Activated CD4-positive, alpha-beta T cell treated with anti-CD3 and anti-CD28 coated beads for 24 hours (primary cell): ENCODE measurements around the gene RORC.
"Not testable (repeated sequence)": the region's sequence is repeated elsewhere in the genome, so short reads cannot be mapped to it uniquely, and the experiment has no call there.

Source experiments
- DNase-seq, 2 donors: peaks; one replicate each; pipeline ENCODE4 v3.0.0-alpha.2; 2020; ENCODE audit warnings: low read depth in 2 of 2

RORC gene

DNA sequence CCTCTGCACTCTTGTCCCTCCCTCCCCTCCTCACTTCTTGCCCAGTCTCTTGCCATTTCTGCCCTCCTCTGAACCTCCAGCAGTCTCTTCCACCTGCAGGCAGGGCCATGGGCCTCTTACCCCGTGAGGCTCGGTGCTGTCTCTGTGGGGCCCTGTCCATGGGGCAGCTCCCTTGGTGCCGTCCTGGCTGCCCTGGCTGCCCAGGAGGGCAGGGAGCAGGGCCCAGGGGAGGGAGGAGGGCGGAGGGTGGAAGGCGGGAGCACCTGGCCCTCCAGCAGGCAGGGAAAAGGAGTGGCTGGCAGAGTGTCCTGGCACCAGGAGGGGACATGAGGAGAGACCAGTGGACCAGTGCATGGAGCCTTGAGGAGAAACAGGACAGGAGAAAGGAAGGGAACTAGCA, at the start of gene RORC:
Gene RORC (minus strand): TSS at position 198 of the 400 bp plus-strand sequence. CDS start 38 bp downstream, at position 160.
- no peak for DNase-seq

DNA sequence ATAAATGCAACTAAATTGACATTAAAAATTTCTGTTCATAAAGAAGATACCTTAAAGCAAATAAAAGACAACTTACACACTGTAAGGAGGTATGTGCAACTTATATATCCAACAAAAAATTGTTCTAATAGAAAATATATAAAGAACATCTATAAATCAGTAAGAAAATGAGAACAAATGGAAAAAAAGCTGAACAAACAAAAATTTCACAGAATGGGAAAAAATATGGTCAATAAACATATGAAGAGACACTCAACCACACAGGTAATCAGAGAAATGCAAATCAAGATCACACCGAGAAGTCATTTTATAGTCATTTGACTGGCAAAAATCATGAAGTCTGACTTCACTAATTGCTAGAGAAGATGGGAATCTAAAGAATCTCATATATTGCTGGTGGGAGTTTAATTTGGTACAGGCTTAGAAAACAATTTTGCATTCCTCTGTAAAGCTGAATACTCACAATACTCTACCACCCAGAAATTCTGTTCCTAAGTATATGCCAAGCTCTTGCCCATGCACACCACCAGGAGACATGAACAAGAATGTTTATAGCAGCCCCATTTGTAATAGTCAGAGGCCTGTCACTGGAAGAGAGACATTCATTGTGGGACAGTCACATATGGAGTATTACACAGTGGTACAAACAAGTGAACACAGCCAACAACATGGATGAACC, 44.0 kb upstream of the RORC start:
- DNase-seq: no peak

DNA sequence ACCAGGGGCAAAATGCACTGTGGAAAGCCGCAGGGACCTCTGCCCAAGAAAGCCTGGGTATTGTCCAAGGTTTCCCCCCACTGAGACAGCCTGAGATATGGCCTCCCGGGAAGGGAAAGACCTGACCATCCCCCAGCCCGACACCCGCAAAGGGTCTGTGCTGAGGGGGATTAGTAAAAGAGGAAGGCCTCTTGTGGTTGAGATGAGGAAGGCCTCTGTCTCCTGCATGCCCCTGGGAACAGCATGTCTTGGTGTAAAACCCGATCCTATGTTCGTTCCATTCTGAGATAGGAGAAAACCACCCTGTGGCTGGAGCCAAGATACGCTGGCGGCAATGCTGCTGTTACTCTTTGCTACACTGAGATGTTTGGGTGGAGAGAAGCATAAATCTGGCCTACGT, 41.2 kb upstream of the RORC start:
- not testable (repeated sequence) for DNase-seq

DNA sequence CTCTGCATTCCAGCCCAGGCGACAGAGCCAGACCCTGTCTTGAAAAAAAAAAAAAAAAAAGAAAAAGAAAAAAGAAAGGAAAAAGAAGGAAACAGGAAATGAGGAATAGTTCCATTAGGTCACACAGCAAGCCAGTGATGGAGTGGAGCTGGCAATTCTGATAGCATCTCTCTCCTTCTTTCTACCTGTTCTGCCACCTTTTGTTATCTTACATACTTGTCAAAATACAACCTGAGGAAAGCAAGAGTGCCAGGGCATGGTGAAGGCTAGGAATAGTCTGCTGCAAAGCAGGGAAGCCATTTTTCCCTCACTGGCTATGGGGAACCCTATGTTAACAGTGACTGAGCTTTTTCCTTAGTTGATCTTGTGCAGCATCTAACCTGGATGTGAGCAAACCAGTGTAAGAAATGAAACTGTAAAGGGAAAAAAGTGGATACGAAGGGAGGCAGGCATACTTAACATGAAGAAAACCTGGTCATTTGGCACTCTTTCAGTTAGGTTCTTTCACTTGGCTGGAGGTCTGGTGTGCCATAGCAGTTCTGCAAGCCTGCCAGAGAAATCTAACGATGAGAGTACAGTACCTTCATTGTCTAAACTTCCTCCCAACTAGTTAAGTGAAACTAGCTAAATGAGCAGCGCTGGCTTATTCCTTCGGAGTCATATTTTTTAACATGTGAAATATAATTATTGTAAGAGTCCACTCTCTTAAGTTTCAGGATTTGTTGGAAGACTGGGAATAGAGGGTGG, 39.9 kb upstream of the RORC start:
- DNase-seq: no peak

DNA sequence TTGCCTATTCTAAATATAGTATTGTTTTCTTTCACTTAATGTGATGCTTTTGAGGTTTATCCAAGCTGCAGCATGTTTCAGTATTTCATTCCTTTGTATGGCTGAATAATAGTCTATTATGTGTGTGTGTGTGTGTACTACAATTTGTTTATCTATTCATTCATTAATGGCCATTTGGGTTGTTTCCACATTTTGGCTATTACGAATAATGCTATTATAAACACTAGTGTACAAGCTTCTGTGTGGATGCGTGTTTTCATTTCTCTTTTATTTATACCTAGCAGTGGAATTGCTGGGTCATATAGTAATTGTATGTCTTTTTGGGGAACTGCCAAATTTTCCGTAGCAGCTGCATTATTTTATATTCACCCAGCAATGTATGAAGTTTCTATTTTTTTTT, 36.9 kb upstream of the RORC start:
- no peak for DNase-seq

DNA sequence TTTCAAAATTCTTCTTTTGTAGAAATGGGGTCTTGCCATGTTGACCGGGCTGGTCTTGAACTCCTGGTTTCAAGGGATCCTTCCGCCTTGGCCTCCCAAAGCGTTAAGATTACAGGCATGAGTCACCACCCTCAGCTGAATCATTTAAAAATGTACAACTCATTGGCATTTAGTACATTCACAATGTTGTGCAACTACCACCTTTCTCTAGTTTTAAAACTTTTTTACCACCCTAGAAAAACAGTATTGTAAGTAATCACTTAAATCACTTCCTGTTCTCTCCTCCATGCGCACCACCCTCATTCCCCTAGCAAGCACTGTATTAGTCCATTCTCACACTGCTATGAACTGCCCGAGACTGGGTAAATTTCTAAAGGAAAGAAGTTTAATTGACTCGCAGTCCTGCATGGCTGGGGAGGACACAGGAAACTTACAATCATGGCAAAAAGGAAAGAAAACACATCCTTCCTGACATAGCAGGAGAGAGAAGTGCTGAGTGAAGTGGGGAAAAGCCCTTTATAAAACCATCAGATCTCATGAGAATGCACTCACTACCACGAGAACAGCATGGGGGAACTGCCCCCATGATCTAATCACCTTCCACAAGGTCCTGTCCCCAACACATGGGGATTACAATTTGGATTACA, 36.3 kb upstream of the RORC start:
- no peak for DNase-seq

DNA sequence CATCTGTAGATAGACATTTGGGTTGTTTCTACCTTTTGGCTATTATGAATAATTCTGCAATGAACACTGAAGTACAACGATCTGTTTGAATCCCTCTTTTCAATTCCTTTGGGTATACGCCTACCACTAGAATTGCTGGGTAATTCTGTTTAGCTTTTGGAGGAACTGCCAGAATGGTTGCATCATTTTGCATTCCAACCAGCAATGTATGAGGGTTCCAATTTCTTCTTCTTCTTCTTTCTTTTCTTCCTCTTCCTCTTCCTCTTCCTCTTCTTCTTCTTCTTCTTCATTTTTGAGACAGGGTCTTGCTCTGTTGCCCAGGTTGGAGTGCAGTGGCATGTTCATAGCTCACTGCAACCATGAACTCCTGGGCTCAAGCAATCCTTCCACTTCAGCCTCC, 35.7 kb upstream of the RORC start:
- DNase-seq: no peak

DNA sequence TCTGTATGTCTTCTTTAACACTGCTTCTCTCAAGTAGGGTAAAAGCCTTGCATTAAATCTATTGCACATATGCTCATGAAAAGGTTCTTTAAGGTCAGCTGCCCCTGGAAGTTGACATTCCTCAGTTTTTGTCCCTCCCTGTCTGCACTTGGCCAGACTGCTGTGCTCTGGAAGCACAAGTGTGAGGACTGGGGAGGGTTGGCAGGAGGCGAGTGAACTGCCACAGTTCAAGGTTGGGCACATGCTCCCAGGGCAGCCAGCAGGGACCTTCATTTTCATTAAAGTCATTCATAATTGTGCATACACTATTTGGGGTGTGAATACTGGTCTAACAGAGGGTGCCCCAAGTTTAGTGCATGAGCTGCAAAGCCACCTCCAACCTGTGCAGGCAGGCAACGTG, 32.8 kb upstream of the RORC start:
- DNase-seq: no peak

DNA sequence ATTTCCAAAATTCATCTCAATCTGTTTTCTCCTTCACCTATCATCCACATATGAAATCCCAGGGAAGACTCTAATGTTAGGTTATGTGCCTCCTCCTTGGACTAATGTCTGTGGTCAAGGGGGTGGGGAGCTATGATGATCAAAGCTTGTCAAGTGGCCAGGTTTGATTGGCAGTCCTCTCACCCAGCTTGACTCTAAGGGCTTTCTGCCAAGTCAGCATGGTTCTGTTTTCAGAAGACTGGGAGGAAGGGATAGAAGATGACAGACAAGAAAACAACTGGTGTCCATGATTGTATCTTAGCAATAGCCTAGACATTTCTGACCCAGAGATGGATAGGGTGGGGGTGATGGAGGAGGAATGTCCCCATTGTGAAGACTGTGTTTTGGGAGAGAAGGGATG, 31.0 kb upstream of the RORC start:
- no peak for DNase-seq

DNA sequence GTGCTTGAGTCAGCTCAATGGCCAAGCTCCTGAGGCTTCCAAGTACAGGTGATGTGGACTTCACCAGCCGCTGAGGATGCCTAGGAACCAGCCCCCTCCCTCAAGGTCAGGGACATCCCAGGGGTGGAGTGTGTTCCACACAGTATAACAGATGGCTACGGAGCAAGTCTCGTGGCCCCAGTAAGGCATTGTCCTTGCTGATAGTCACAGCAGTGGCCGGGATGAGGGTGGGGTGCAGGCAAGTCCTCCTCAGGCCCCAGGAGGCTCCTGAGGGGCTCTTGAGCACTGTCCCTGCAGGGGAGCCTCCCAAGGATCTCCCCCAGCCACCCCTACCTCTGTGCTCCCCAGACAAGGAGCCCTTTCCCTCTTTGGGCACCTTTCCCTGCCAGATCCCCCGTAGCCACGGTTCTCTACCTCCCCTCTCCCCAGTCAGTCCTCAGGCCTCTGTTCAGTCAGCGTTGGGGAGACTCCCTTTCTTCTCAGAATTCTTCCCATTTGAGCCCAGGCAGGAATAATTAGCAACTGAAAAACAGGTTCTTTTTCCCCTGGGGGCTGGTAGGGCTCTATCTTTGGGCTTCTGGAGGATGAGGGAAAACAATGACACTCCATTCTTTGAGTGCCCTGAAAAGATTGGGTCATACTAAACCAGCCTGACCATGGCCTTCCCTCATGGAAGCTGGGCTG, 29.0 kb upstream of the RORC start:
- DNase-seq: no peak

DNA sequence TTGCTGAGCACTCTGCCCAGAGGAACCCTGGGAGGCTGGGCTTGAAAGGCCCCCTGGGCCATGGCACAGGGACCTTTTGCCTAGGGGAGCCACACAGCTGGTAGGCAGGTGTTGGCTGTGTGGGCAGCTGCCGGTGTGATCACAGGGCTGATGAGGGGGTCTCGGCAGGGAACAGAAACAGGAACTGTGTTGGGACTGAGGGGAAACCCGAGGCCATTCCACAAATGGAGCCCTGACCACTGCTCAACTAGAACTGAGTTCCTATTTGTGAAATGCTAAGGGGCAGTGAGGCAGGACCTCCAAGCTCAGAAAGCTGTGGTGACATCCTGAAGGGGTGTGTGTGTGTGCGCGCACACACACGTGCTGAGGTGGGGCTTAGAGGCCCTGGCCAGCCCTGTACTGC, 28.3 kb upstream of the RORC start:
- DNase-seq: no peak

DNA sequence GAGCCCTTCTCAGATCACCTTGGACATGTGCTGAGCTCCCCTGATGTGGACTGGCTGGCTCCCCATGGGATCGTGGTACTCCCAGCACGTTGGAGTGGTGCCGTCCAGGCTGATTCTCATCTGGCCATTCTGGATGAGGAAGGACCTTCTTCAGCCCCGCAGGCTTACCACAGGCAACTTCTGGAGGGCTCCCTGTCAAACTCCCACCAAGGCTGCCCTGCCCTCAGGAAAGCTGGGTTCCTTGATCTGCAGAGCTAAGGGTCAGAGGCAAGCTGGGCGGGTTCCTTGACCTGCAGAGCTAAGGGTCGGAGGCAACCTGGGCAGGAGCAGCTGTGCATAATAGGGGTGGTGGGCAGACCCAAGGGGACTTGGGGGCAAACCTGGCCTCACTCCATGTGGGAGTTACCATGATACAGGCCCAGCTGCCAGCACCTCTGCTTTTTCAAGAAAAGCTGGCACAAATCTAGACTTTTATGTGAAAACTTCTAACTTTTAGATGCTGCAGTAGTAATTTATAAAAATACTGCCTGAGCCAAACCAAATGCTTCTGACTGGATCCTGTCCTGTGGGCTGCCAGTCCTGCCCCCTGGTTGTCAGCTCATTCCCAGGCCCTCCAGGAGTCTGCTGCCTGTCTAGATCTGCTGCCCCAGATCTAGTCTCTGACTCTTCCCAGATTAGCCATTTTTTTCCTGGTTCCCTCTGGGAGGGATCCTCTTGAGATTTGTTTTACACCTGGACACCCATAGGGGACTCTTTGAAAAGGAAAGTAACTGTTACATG, 27.5 kb upstream of the RORC start:
- DNase-seq: no peak

DNA sequence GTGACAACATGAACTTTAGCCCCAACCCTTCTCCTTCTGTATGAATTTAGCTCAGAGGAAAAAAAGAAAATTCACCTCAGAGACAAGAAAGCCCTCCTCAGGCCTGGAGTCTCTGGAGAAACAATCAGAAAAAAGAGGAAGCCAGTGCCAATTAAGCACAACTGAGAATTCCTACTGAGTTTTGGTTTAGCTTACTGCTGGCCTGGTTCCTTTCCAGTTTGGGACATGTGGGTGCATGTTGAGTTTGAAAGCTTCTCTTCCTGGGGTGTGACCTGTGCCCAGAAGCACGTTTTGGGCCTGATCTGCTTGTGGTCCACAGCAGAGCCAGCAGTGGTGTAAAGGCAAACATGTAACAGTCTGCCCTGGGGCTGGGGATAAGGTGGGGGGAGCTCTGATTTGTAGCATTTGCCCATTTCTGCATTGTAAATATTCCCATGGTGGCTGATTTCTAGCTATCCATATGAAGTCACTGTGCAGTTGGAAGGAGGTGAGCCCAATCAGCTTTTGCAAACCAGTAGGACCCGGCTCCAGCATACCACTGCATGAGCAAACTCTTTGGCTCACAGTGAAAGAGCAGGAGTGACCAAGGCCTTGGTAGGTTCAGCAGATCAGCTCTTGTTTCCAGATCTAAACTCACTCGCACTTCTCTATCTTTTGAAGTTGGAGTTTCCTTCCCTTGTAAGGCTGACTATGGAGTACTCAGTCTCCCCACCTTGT, 26.6 kb upstream of the RORC start:
- DNase-seq: no peak

DNA sequence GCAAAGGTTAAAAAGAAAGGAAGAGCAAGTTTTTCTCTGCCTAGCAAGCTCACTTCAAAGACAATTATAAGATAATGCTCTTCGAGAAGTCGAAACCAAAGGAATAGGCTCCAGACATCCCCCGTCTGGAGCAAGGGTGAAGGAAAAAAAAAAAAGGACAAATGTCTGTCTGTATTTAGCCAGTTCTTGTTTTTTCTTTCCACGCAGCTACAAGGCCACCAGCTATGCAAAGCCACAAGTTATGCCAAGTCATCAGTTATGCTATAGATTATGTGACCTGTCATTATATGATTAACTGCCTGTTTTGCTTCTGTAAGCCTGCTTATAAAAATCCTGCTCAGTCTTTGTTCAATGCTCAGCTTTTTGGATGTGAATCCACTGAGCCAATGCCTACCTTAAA, 24.3 kb upstream of the RORC start:
- no peak for DNase-seq

DNA sequence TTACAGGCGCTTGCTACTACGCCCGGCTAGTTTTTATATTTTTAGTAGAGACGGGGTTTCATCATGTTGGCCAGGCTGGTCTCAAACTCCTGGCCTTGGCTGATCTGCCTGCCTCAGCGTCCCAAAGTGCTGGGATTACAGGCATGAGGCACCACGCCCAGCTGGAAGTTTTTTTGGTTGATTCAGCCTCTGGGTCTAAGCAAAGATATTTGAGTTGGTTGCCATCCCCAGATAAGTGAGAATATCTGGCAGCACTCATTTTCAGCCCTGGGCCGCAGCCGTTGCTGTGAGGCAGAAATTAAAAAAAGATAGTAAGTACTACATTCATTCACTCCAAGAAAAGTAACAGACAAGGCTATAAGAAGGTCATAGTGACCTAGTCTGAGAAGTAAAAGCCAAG, 23.9 kb upstream of the RORC start:
- not testable (repeated sequence) for DNase-seq

DNA sequence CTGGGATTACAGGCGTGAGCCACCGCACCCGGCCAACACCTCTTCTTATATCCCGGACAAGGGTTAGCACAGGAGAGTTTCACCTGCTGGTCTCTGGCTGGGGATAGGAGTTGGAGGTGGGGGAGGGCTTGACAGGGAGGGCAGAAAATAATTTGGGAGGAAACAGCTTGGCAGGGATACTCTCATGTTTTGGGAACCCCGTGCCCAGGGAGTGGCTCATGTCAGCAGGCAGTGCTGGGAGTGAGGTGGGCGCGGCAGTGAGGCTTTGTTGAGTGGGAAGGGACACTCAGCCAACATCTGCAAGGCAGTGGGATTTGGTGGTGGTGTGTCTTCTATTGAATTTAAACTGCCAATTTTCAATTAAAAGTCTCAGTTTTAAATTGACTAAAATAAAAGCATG, 23.1 kb upstream of the RORC start:
- no peak for DNase-seq

DNA sequence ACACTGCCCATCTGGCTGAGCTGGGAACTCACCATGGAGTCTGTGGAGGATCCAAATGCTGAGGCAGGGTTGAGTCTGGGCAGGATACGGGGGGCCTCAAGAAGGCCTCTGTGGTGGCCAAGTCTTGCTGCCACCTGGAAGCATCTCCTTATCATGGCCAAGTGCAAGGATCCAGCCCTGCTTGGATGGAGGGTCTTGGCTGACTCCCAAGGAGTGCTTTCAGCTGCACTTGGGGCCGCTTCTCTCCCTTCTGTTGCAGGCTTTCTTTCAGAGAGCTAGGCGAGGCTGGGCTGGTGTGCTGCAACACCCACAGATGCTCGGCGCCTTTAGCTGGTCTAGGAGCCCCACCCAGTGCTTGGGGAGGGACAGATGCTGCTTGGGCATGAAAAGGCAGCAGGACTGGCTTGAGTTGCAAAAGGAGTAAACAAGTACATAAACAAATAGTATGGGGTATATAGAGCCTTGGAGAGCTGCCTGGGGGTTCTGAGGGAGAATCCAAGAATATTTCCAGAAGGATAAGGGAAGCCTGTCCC, 21.9 kb upstream of the RORC start, which contains the start of gene THEM5:
Gene THEM5 (minus strand): TSS at position 302 of the 533 bp plus-strand sequence. CDS start 147 bp downstream, at position 155.
- DNase-seq: no peak

DNA sequence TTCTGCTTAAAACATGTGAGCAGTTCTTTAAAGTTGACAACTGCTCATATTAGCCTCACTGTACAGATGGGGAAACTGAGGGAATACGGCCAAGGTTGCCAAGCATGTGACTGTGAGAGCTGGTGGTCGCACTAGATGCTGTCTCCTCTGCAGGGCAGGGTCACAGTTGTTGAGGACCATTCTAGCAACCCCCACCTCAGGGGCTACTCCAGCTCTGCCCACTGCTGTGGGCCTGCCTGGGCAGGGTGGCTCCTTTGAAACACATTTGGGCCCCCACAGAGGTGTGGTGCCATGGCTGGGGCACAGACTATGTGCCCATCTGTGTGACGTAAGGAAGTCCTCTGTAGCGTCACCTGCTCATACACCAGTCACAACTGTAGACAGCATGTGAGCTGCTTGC, 21.1 kb upstream of the RORC start:
- DNase-seq: no peak

DNA sequence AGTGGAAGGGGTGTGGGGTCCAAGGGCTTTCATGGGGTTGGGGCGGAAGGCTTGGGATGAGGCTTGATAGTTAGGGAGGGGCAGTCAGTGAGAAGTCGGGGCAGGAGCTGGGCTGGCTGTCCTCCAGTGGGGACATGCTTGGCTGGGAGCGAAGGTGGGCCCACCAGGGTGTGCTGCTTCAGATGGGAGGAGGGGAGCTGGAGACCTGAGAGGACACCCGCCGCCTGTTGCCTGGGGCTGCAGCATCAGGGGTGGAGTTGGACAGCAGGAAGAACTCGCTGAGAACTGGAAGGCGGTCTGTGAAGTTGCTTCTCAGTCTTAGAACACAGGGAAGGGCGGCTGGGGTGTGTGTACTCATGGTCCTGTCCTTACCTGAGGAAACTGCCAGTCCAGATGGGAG, 20.3 kb upstream of the RORC start:
- no peak for DNase-seq

DNA sequence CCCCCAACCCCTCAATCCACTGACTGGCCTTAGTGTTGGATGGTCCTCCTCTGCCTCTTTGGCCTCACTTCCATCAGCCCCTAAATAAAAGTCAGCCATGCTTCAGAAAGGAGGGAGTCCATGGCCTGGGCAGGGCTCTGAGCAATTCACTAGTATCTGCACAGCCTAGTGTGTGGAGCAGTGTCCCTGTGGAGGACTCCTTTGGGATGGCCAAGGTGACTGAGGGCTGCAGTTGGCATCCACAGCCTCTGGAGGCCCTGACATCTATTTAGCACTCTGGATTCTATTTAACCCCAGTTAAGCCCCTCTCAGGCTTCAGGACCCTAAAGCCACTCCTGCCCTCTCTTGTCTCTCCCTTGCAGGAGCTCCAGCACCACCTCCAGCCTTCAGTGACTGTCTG, 18.3 kb upstream of the RORC start:
- DNase-seq: no peak

DNA sequence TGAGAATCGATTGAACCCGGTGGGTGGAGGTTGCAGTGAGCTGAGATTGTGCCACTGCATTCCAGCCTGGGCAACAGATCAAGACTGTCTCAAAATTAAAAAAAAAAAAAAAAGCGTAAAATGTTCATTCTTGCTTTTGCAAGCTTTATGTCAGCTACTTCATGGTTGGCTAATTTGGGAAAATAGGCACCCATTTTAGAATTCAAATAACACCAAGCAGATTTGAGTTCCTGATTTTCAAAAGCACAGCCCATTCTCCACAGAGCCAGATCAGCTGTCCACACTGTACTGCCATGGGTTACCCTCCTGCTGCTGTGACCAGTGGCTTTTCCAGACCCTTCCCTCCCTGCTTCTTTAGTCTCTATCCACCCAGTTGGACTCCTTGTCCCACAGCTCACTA, 17.5 kb upstream of the RORC start:
- DNase-seq: no peak
